ENCODE measurements around the gene SMARCA1. TPM values are rescaled to one million over a fixed set of nuclear protein-coding genes. Genes with fewer than 3 reads are reported as not detected.

The SMARCA1 gene, protein sequence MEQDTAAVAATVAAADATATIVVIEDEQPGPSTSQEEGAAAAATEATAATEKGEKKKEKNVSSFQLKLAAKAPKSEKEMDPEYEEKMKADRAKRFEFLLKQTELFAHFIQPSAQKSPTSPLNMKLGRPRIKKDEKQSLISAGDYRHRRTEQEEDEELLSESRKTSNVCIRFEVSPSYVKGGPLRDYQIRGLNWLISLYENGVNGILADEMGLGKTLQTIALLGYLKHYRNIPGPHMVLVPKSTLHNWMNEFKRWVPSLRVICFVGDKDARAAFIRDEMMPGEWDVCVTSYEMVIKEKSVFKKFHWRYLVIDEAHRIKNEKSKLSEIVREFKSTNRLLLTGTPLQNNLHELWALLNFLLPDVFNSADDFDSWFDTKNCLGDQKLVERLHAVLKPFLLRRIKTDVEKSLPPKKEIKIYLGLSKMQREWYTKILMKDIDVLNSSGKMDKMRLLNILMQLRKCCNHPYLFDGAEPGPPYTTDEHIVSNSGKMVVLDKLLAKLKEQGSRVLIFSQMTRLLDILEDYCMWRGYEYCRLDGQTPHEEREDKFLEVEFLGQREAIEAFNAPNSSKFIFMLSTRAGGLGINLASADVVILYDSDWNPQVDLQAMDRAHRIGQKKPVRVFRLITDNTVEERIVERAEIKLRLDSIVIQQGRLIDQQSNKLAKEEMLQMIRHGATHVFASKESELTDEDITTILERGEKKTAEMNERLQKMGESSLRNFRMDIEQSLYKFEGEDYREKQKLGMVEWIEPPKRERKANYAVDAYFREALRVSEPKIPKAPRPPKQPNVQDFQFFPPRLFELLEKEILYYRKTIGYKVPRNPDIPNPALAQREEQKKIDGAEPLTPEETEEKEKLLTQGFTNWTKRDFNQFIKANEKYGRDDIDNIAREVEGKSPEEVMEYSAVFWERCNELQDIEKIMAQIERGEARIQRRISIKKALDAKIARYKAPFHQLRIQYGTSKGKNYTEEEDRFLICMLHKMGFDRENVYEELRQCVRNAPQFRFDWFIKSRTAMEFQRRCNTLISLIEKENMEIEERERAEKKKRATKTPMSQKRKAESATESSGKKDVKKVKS
- total RNA-seq = 26.8 TPM

DNA sequence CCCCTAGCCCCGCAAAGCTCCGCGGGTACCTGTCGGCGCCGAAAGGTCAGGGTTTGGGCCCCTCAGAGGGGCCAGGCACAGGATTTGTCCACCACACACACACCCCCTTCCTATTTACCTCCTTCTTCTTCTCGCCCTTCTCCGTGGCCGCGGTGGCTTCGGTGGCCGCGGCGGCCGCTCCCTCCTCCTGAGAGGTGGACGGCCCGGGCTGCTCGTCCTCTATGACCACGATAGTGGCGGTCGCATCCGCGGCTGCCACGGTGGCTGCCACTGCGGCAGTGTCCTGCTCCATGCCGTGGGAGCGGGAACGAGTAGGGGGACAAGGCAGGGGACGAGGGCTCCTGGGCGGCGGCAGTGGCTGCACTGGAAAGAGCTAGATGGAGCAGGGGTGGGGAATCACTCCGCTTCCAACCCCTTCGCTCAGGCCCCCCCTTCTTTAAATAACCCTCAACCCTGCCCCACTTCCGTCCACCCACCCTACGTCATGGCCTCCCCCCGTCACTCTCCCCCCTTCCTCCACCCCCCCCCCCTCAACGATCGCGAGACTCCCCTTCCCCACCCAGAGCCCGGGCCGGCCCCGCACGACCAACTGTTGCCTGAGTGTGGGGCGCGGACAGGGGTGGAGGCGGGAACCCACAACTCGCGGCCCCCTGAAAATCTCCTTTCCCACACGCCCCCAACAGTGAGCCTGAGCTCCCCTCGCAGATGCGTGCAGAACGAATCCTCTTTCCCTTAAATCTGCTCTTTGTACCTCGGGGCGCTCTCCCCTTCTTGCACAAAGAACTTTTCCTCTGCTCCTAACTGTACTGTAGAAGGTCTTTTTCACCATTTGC lies at the start of gene SMARCA1:
Gene SMARCA1 (minus strand): TSS at position 412 of the 833 bp plus-strand sequence. CDS start 120 bp downstream, at position 292.
- Histone ChIP-seq H3K9me3 (no peaks in the 10 kb centered on the region), H3K27me3 (no peaks in the 10 kb centered on the region), H3K4me3 (peak within 1 kb of the TSS; percentile 58 to 66), H3K36me3 (no peaks in the 10 kb centered on the region), H3K27ac (peak within 1 kb of the TSS; percentile 79), H3K4me1 (no peaks in the 10 kb centered on the region)
- TF ChIP-seq POLR2AphosphoS5 (IDR thresholded peaks at IDR 0.05; ENCODE audit: insufficient read depth in 1 of 2, low read depth in 1 of 2) = peak in 1 of 2 donors; percentile 77
- TF ChIP-seq, protein P1, sequence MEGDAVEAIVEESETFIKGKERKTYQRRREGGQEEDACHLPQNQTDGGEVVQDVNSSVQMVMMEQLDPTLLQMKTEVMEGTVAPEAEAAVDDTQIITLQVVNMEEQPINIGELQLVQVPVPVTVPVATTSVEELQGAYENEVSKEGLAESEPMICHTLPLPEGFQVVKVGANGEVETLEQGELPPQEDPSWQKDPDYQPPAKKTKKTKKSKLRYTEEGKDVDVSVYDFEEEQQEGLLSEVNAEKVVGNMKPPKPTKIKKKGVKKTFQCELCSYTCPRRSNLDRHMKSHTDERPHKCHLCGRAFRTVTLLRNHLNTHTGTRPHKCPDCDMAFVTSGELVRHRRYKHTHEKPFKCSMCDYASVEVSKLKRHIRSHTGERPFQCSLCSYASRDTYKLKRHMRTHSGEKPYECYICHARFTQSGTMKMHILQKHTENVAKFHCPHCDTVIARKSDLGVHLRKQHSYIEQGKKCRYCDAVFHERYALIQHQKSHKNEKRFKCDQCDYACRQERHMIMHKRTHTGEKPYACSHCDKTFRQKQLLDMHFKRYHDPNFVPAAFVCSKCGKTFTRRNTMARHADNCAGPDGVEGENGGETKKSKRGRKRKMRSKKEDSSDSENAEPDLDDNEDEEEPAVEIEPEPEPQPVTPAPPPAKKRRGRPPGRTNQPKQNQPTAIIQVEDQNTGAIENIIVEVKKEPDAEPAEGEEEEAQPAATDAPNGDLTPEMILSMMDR (IDR thresholded peaks at IDR 0.05) = no peak
- TF ChIP-seq POLR2A (IDR thresholded peaks at IDR 0.05) = peak in 1 of 2 donors; percentile 16
- intact Hi-C loops (cut with DNase I) = no loop called here
- DNase-seq (ENCODE audit: extremely low spot score in 2 of 2) = no peak

DNA sequence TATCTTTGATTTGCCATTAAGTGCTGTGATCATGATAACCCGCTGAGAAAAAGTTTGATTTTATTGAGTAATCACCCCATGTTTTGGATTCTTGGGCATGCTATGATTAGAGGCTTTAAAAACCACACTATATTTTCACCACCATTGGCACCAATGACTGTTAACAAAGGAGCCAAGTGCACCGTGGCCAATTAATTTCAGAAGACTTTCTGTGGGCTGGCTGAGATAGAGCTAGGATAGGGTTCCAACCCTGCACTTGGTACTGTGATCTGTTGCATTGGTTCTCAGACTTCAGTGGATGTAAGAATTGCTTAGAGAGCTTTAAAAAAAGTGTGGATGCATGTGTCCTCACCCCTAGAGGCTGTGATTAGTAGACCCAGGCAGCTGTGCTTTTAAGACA lies 49.1 kb upstream of the SMARCA1 start:
- Histone ChIP-seq H3K36me3 (peaks cover 0 to 4% of the 10 kb centered on the region in 2 donors), H3K4me1 (no peaks in the 10 kb centered on the region), H3K9me3 (no peaks in the 10 kb centered on the region), H3K27me3 (no peaks in the 10 kb centered on the region), H3K4me3 (no peak overlapping the region), H3K27ac (no peak overlapping the region)
- TF ChIP-seq, protein P1 (IDR thresholded peaks at IDR 0.05) = no peak
- TF ChIP-seq POLR2AphosphoS5 (IDR thresholded peaks at IDR 0.05; ENCODE audit: insufficient read depth in 1 of 2, low read depth in 1 of 2) = no peak
- no peak for TF ChIP-seq POLR2A (IDR thresholded peaks at IDR 0.05)
- no peak for DNase-seq (ENCODE audit: extremely low spot score in 2 of 2)
- intact Hi-C loops (cut with DNase I) = no loop called here

DNA sequence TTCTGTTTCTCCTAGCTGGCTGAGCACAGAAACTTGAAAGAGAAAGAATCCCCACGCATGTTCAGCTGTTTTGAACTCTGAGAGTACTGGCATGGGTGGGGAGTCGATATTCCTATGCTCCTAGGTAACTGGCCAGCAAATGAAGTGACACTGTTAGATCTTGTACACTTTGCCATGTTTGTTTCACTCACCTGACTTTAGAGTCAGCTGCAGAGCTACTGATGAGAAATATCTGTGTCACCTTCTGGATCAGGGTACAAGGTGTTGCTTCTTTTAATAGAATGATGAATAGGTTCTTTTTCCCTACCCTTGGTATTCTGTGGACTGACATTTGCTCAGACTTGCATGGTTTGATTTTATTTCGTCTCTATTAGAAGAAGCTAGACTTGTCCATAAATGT lies 45.1 kb upstream of the SMARCA1 start:
- no peaks in the 10 kb centered on the region for H3K4me1 ChIP-seq
- DNase-seq (ENCODE audit: extremely low spot score in 2 of 2) = no peak
- intact Hi-C loops (cut with DNase I) = no loop called here
- TF ChIP-seq POLR2A (IDR thresholded peaks at IDR 0.05) = no peak
- TF ChIP-seq POLR2AphosphoS5 (IDR thresholded peaks at IDR 0.05; ENCODE audit: insufficient read depth in 1 of 2, low read depth in 1 of 2) = no peak
- TF ChIP-seq, protein P1 (IDR thresholded peaks at IDR 0.05) = no peak
- H3K27me3 ChIP-seq = no peaks in the 10 kb centered on the region
- H3K9me3 ChIP-seq = no peaks in the 10 kb centered on the region
- no peak overlapping the region for H3K27ac ChIP-seq
- peaks cover 0 to 1% of the 10 kb centered on the region in 2 donors for H3K36me3 ChIP-seq
- no peak overlapping the region for H3K4me3 ChIP-seq

DNA sequence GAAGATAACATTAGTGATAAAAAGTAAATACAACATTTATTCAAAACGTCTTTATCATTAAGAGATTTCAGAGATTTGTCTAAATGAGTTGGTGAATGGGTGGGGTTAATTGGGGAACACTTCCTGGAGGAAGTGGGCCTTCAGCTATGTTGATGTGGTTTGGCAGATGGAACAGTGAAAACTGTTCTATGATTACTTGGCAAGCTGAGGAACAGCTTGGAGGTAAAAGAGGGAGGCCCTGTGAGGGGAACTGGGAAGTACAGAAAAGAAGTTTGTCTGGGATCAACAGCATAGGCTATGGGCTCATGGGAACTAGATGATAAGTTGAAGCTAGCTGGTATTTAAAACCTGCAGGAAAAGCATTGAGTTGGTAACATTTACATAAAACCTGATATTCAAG lies 42.8 kb upstream of the SMARCA1 start:
- no peak for DNase-seq (ENCODE audit: extremely low spot score in 2 of 2)
- Histone ChIP-seq H3K9me3 (no peaks in the 10 kb centered on the region), H3K27me3 (no peaks in the 10 kb centered on the region), H3K4me3 (no peak overlapping the region), H3K4me1 (no peaks in the 10 kb centered on the region), H3K36me3 (peaks cover 0 to 15% of the 10 kb centered on the region in 2 donors), H3K27ac (no peak overlapping the region)
- no peak for TF ChIP-seq POLR2AphosphoS5 (IDR thresholded peaks at IDR 0.05; ENCODE audit: insufficient read depth in 1 of 2, low read depth in 1 of 2)
- TF ChIP-seq, protein P1 (IDR thresholded peaks at IDR 0.05) = no peak
- TF ChIP-seq POLR2A (IDR thresholded peaks at IDR 0.05) = no peak
- intact Hi-C loops (cut with DNase I) = no loop called here

Measured in vagina (tissue), 2 donors.